ENCODE data around the gene DNAJC3. TPM values are rescaled to one million over a fixed set of nuclear protein-coding genes. Genes with fewer than 3 reads are reported as not detected.
"Not testable (repeated sequence)": the region's sequence is repeated elsewhere in the genome, so short reads cannot be mapped to it uniquely, and the experiment has no call there.

DNAJC3 gene
- total RNA-seq, 2 donors from 2014 or later: 14.4 to 19.6 TPM

GRCh38 chr13:95650696-95651095 lies 26.2 kb upstream of the DNAJC3 start:
- H3K27ac Mint-ChIP-seq: no peak overlapping the region
- no peaks in the 10 kb centered on the region for H3K9me3 Mint-ChIP-seq
- H3K27me3 Mint-ChIP-seq: peaks cover 3% of the 10 kb centered on the region
- ATAC-seq (replicated peaks): no peak
- no peaks in the 10 kb centered on the region for H3K36me3 Mint-ChIP-seq (ENCODE audit: low read depth)
- no peaks in the 10 kb centered on the region for H3K4me1 Mint-ChIP-seq
- no peak overlapping the region for H3K4me3 Mint-ChIP-seq

- Mint-ChIP-seq H3K4me1 (no peaks in the 10 kb centered on the region), H3K4me3 (no peak overlapping the region), H3K36me3 (ENCODE audit: low read depth) (no peaks in the 10 kb centered on the region), H3K9me3 (no peaks in the 10 kb centered on the region), H3K27ac (no peak overlapping the region), H3K27me3 (peaks cover 3% of the 10 kb centered on the region)
- no peak for ATAC-seq (replicated peaks)
Observed at GRCh38 chr13:95652244-95652764, 24.6 kb upstream of the DNAJC3 start.

- no peaks in the 10 kb centered on the region for H3K4me1 Mint-ChIP-seq
- H3K9me3 Mint-ChIP-seq: no peaks in the 10 kb centered on the region
- H3K27ac Mint-ChIP-seq: no peak overlapping the region
- ATAC-seq (replicated peaks): no peak
- H3K36me3 Mint-ChIP-seq (ENCODE audit: low read depth): no peaks in the 10 kb centered on the region
- peaks cover 3% of the 10 kb centered on the region for H3K27me3 Mint-ChIP-seq
- no peak overlapping the region for H3K4me3 Mint-ChIP-seq
Observed at GRCh38 chr13:95652821-95653220, 24.1 kb upstream of the DNAJC3 start.

- Mint-ChIP-seq H3K4me3 (no peak overlapping the region), H3K27me3 (peaks cover 7% of the 10 kb centered on the region), H3K27ac (no peak overlapping the region), H3K9me3 (no peaks in the 10 kb centered on the region), H3K36me3 (ENCODE audit: low read depth) (no peaks in the 10 kb centered on the region), H3K4me1 (no peaks in the 10 kb centered on the region)
- no peak for ATAC-seq (replicated peaks)
Observed at GRCh38 chr13:95656386-95657015, 20.4 kb upstream of the DNAJC3 start.

- Mint-ChIP-seq H3K4me1 (no peaks in the 10 kb centered on the region), H3K27me3 (peaks cover 14% of the 10 kb centered on the region), H3K27ac (no peak overlapping the region), H3K36me3 (ENCODE audit: low read depth) (no peaks in the 10 kb centered on the region), H3K4me3 (no peak overlapping the region), H3K9me3 (peaks cover 16% of the 10 kb centered on the region)
- no peak for ATAC-seq (replicated peaks)
Observed at GRCh38 chr13:95659500-95659899, 17.4 kb upstream of the DNAJC3 start.

GRCh38 chr13:95660981-95661581 lies 15.9 kb upstream of the DNAJC3 start:
- H3K9me3 Mint-ChIP-seq: peaks cover 21% of the 10 kb centered on the region
- ATAC-seq (replicated peaks): no peak
- no peaks in the 10 kb centered on the region for H3K36me3 Mint-ChIP-seq (ENCODE audit: low read depth)
- peaks cover 14% of the 10 kb centered on the region for H3K27me3 Mint-ChIP-seq
- no peak overlapping the region for H3K27ac Mint-ChIP-seq
- no peak overlapping the region for H3K4me3 Mint-ChIP-seq
- no peaks in the 10 kb centered on the region for H3K4me1 Mint-ChIP-seq

- peaks cover 10% of the 10 kb centered on the region for H3K27me3 Mint-ChIP-seq
- H3K36me3 Mint-ChIP-seq (ENCODE audit: low read depth); H3K4me1 Mint-ChIP-seq; H3K4me3 Mint-ChIP-seq; H3K27ac Mint-ChIP-seq; ATAC-seq (replicated peaks): not testable (repeated sequence)
- peaks cover 45% of the 10 kb centered on the region for H3K9me3 Mint-ChIP-seq
Observed at GRCh38 chr13:95667235-95667634, 9.7 kb upstream of the DNAJC3 start.

- Mint-ChIP-seq H3K9me3 (peaks cover 23% of the 10 kb centered on the region), H3K4me3 (no peak overlapping the region), H3K27ac (no peak overlapping the region)
Observed at GRCh38 chr13:95671597-95671996, 5.3 kb upstream of the DNAJC3 start.

GRCh38 chr13:95676105-95676761 lies 706 bp upstream of the DNAJC3 start:
- H3K9me3 Mint-ChIP-seq: no peaks in the 10 kb centered on the region

More at GRCh38 chr13:95671597-95671996, 5.3 kb upstream of the DNAJC3 start:
- Mint-ChIP-seq H3K36me3 (ENCODE audit: low read depth) (peaks cover under 1% of the 10 kb centered on the region), H3K27me3 (no peaks in the 10 kb centered on the region), H3K4me1 (peaks cover 10% of the 10 kb centered on the region)
- no peak for ATAC-seq (replicated peaks)

GRCh38 chr13:95677564-95678266 lies 776 bp downstream of the DNAJC3 start:
- Mint-ChIP-seq H3K27ac (peak overlapping the region; percentile 79), H3K4me3 (peak overlapping the region; percentile 98), H3K27me3 (no peaks in the 10 kb centered on the region), H3K9me3 (no peaks in the 10 kb centered on the region), H3K36me3 (ENCODE audit: low read depth) (peaks cover 24% of the 10 kb centered on the region), H3K4me1 (peaks cover 41% of the 10 kb centered on the region)
- ATAC-seq (replicated peaks): no peak

More at GRCh38 chr13:95676105-95676761, 706 bp upstream of the DNAJC3 start:
- Mint-ChIP-seq H3K4me1 (peaks cover 28% of the 10 kb centered on the region), H3K27ac (peak overlapping the region; percentile 95), H3K27me3 (no peaks in the 10 kb centered on the region), H3K36me3 (ENCODE audit: low read depth) (peaks cover 17% of the 10 kb centered on the region), H3K4me3 (peak overlapping the region; percentile 98)
- ATAC-seq (replicated peaks): peak; percentile 5

GRCh38 chr13:95678967-95679366 lies 2.0 kb downstream of the DNAJC3 start:
- no peak for ATAC-seq (replicated peaks)
- Mint-ChIP-seq H3K27me3 (no peaks in the 10 kb centered on the region), H3K9me3 (no peaks in the 10 kb centered on the region), H3K4me3 (peak overlapping the region; percentile 98), H3K4me1 (peaks cover 48% of the 10 kb centered on the region), H3K27ac (peak overlapping the region; percentile 79), H3K36me3 (ENCODE audit: low read depth) (peaks cover 27% of the 10 kb centered on the region)

- no peaks in the 10 kb centered on the region for H3K9me3 Mint-ChIP-seq
- peak overlapping the region; percentile 98 for H3K4me3 Mint-ChIP-seq
- peak overlapping the region; percentile 57 for H3K27ac Mint-ChIP-seq
- H3K4me1 Mint-ChIP-seq: peaks cover 50% of the 10 kb centered on the region
- peaks cover 31% of the 10 kb centered on the region for H3K36me3 Mint-ChIP-seq (ENCODE audit: low read depth)
- no peaks in the 10 kb centered on the region for H3K27me3 Mint-ChIP-seq
- no peak for ATAC-seq (replicated peaks)
Observed at GRCh38 chr13:95679722-95680121, 2.8 kb downstream of the DNAJC3 start.

- Mint-ChIP-seq H3K4me3 (no peak overlapping the region), H3K4me1 (peaks cover 59% of the 10 kb centered on the region)
Observed at GRCh38 chr13:95684418-95684817, 7.5 kb downstream of the DNAJC3 start.

GRCh38 chr13:95684960-95685359 lies 8.0 kb downstream of the DNAJC3 start:
- not testable (repeated sequence) for H3K27me3 Mint-ChIP-seq; H3K27ac Mint-ChIP-seq; H3K9me3 Mint-ChIP-seq; ATAC-seq (replicated peaks); H3K4me3 Mint-ChIP-seq
- peaks cover 22% of the 10 kb centered on the region for H3K36me3 Mint-ChIP-seq (ENCODE audit: low read depth)
- peaks cover 59% of the 10 kb centered on the region for H3K4me1 Mint-ChIP-seq

More at GRCh38 chr13:95684418-95684817, 7.5 kb downstream of the DNAJC3 start:
- Mint-ChIP-seq H3K27me3 (no peaks in the 10 kb centered on the region), H3K9me3 (peaks cover 7% of the 10 kb centered on the region), H3K36me3 (ENCODE audit: low read depth) (peaks cover 26% of the 10 kb centered on the region), H3K27ac (no peak overlapping the region)
- no peak for ATAC-seq (replicated peaks)
